H1 (cell line): ENCODE measurements around the gene ALK. TPM values are rescaled to one million over a fixed set of nuclear protein-coding genes. Genes with fewer than 3 reads are reported as not detected.

Source experiments
- EZH2 ChIP-seq: fragments of 200-600 bp; sonication (generic); IDR thresholded peaks from 2 replicates; pipeline ENCODE4 v1.7.1; 2012; ENCODE audit warnings: low read depth, mild to moderate bottlenecking, moderate library complexity, low read length, inconsistent platforms; ENCODE audit not compliant: severe bottlenecking
- JUN ChIP-seq: IDR thresholded peaks from 2 replicates; pipeline ENCODE4 v1.6.1; 2011; ENCODE audit warnings: low read depth, mild to moderate bottlenecking, improper control_type of control experiment, low read length
- PHF8 ChIP-seq: fragments of 200-600 bp; sonication (generic); conservative IDR thresholded peaks from 2 replicates; pipeline ENCODE4 v1.7.1; 2012; ENCODE audit warnings: low read depth, mild to moderate bottlenecking, inconsistent platforms, low read length, moderate library complexity
- SP4 ChIP-seq: IDR thresholded peaks from 2 replicates; pipeline ENCODE4 v1.6.1; 2012; ENCODE audit warnings: low read length, inconsistent platforms
- TEAD4 ChIP-seq: IDR thresholded peaks from 2 replicates; pipeline ENCODE4 v1.6.1; 2012; ENCODE audit warnings: low read depth, low read length, inconsistent platforms, mixed read lengths
- polyA plus RNA-seq, 7 experiments: library from polyadenylated mRNA; depleted of rRNA in 3 of 7; stranded (reverse) in 5 of 7; unstranded in 2 of 7; fragments of >200 nt in 5 of 7; fragments of 200-250 nt in 2 of 7; gene quantifications; 1 replicate in 5 of 7; 2 replicates in 1 of 7; 4 replicates in 1 of 7; pipeline versions ENCODE4 v1.2.1 to v1.2.3, GENCODE V29; 2011 to 2013; ENCODE audit warnings: missing spikeins in 2 of 7, mixed read lengths in 2 of 7
- total RNA-seq: library from RNA; stranded (reverse); fragmentation: NEBNext Ultra II Directional; extraction: Animal tissue kit (Norgen Biotek cat#: 25700); gene quantifications from 2 replicates; pipeline ENCODE4 v1.2.1, GENCODE V29; 2021

The ALK gene
- total and polyA plus RNA-seq, 2 of the 8 experiments (the other 6 are each of a cell fraction or from before 2014, with no cell fraction given): 0.02 to 0.09 TPM

DNA sequence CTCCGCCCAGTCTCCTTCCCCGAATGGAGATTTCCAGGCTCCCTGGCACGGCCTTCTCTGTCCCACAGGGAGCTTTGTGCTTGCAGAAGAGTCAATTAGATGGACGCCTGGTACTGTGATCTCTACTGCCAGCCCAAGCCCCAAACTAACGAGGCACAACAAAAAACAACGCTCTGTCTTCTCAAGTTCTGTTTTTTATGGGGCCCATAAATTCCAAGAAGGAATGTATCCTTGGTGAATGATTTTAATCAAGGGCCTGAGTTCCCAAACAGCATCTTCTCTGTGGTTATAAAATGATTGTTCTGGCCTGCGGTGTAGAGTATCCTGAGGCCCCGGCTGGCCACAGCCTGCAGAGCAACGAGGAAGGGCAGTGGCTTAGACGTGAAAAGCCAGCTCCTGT is 586.7 kb downstream of the ALK start (continued):
- TF ChIP-seq TEAD4: no peak
- TF ChIP-seq PHF8: no peak
- no peak for TF ChIP-seq SP4
- no peak for TF ChIP-seq EZH2
- no peak for TF ChIP-seq JUN
- TF ChIP-seq, all 59 proteins: peak for 0
